Body of pancreas (tissue), 4 donors: ENCODE measurements around the gene OPA3. TPM values are rescaled to one million over a fixed set of nuclear protein-coding genes. Genes with fewer than 3 reads are reported as not detected.
"Not testable (repeated sequence)": the region's sequence is repeated elsewhere in the genome, so short reads cannot be mapped to it uniquely, and the experiment has no call there.

Experiments
- ATAC-seq: fragments of 150-250 bp; one replicate; pipeline ENCODE4 v1.9.1; 2016
- DNase-seq, 4 donors: peaks; one replicate each; pipeline ENCODE4 v3.0.0-alpha.2; 2019
- H3K27ac ChIP-seq, 4 donors: fragments of 200-600 bp; sonication (generic); 1 replicate in 3 of 4; 2 replicates in 1 of 4; pipeline versions ENCODE4 v1.5.1 to v1.6.1; 2016 to 2019; ENCODE audit warnings: mild to moderate bottlenecking in 1 of 4, mixed read lengths in 1 of 4, moderate library complexity in 1 of 4
- H3K27me3 ChIP-seq, 2 donors: fragments of 200-600 bp; sonication (generic); one replicate each; pipeline ENCODE4 v1.6.0; 2016; ENCODE audit warnings: mild to moderate bottlenecking in 1 of 2
- H3K36me3 ChIP-seq, 2 donors: fragments of 200-600 bp; sonication (generic); replicated peaks in 1 of 2; 2 replicates each; pipeline ENCODE4 v1.5.1; 2016; ENCODE audit warnings: low read depth in 2 of 2; ENCODE audit not compliant: insufficient read depth in 1 of 2
- H3K4me1 ChIP-seq: fragments of 200-600 bp; sonication (generic); one replicate; pipeline ENCODE4 v1.6.0; 2016
- H3K4me3 ChIP-seq, 2 donors: fragments of 200-600 bp; sonication (generic); 1 replicate in 1 of 2; 2 replicates in 1 of 2; pipeline ENCODE4 v1.5.1; 2016 to 2019
- H3K9me3 ChIP-seq, 3 donors: fragments of 200-600 bp; sonication (generic); 1 replicate in 2 of 3; 2 replicates in 1 of 3; pipeline ENCODE4 v1.5.1; 2016
- CTCF ChIP-seq, 7 experiments: fragments of 450-650 bp in 4 of 7; fragments of 200-600 bp in 3 of 7; sonication (generic) in 3 of 7; IDR thresholded peaks; one replicate each; pipeline ENCODE4 v1.5.1; 2016 to 2019; ENCODE audit warnings: antibody characterized with exemption in 7 of 7
- POLR2A ChIP-seq, 3 donors: fragments of 450-650 bp; IDR thresholded peaks; one replicate each; pipeline ENCODE4 v1.6.1; 2016; ENCODE audit warnings: antibody characterized with exemption in 3 of 3, mild to moderate bottlenecking in 2 of 3
- WGBS, 2 donors: methylation state at CpG; one replicate each; pipeline ENCODE4 v1.1.5; 2017; 5-methylcytosine and 5-hydroxymethylcytosine counted together
- intact Hi-C: fragments of 100-400 bp; cut with DNase I; formaldehyde crosslinking; loops from one replicate; pipeline ENCODE4 v1.15.1; 2023
- total RNA-seq, 2 donors: library from RNA; depleted of rRNA; stranded (reverse); fragments of >200 nt; gene quantifications; one replicate each; pipeline ENCODE4 v1.1.0, GENCODE V29; 2016

The OPA3 gene
- total RNA-seq, 2 donors from 2014 or later = 4.2 to 22.7 TPM

- Histone ChIP-seq H3K4me1 (peaks cover 37% of the 10 kb centered on the region), H3K4me3 (no peak overlapping the region), H3K9me3 (no peaks in the 10 kb centered on the region), H3K27me3 (no peaks in the 10 kb centered on the region), H3K27ac (no peak overlapping the region), H3K36me3 (peaks cover 0 to 2% of the 10 kb centered on the region in 2 donors)
- ATAC-seq = no peak
- DNase-seq = no peak
- intact Hi-C loops = loop anchor here (10.0 kb wide), 1 partner anchor 62 kb away; no protein-coding TSS in a partner anchor
- TF ChIP-seq CTCF (IDR thresholded peaks at IDR 0.05) (no peak), POLR2A (IDR thresholded peaks at IDR 0.05) (no peak)
- WGBS, 2 donors = 88 to 89% methylated on average over 6 of the region's 6 CpGs
These were observed 71.6 kb downstream of the OPA3 start for GRCh38 chr19:45512881-45513483.

GRCh38 chr19:45511074-45511473 is 73.5 kb downstream of the OPA3 start:
- ATAC-seq (no peak), DNase-seq (no peak)
- intact Hi-C loops = loop anchor here (10.0 kb wide), 1 partner anchor 64 kb away; no protein-coding TSS in a partner anchor
- H3K4me1 ChIP-seq = peaks cover 40% of the 10 kb centered on the region
- no peaks in the 10 kb centered on the region for H3K36me3 ChIP-seq
- no peaks in the 10 kb centered on the region for H3K9me3 ChIP-seq
- WGBS, 2 donors = 90% methylated on average over 5 of the region's 5 CpGs
- no peak overlapping the region for H3K27ac ChIP-seq
- H3K27me3 ChIP-seq = no peaks in the 10 kb centered on the region
- no peak overlapping the region for H3K4me3 ChIP-seq
- TF ChIP-seq CTCF (IDR thresholded peaks at IDR 0.05) (no peak), POLR2A (IDR thresholded peaks at IDR 0.05) (no peak)

GRCh38 chr19:45510352-45510751 is 74.2 kb downstream of the OPA3 start:
- not testable (repeated sequence) for H3K36me3 ChIP-seq, ATAC-seq, H3K27me3 ChIP-seq, DNase-seq, H3K9me3 ChIP-seq, H3K4me3 ChIP-seq, H3K27ac ChIP-seq
- WGBS, 2 donors = 85 to 91% methylated on average over 11 of the region's 11 CpGs
- peaks cover 42% of the 10 kb centered on the region for H3K4me1 ChIP-seq
- intact Hi-C loops = loop anchor here (10.0 kb wide), 1 partner anchor 64 kb away; no protein-coding TSS in a partner anchor

GRCh38 chr19:45509692-45510015 is 74.9 kb downstream of the OPA3 start:
- no peaks in the 10 kb centered on the region for H3K9me3 ChIP-seq
- intact Hi-C loops = loop anchor here (10.0 kb wide), 1 partner anchor 65 kb away; no protein-coding TSS in a partner anchor
- ATAC-seq (no peak), DNase-seq (no peak)
- 0 to 14% methylated on average over 3 of the region's 3 CpGs for WGBS, 2 donors
- no peaks in the 10 kb centered on the region for H3K27me3 ChIP-seq
- no peaks in the 10 kb centered on the region for H3K36me3 ChIP-seq
- TF ChIP-seq CTCF (IDR thresholded peaks at IDR 0.05) (no peak), POLR2A (IDR thresholded peaks at IDR 0.05) (no peak)
- H3K4me3 ChIP-seq = no peak overlapping the region
- H3K4me1 ChIP-seq = peaks cover 37% of the 10 kb centered on the region
- peak overlapping the region; percentile 90 to 99 (median 94) for H3K27ac ChIP-seq

DNA sequence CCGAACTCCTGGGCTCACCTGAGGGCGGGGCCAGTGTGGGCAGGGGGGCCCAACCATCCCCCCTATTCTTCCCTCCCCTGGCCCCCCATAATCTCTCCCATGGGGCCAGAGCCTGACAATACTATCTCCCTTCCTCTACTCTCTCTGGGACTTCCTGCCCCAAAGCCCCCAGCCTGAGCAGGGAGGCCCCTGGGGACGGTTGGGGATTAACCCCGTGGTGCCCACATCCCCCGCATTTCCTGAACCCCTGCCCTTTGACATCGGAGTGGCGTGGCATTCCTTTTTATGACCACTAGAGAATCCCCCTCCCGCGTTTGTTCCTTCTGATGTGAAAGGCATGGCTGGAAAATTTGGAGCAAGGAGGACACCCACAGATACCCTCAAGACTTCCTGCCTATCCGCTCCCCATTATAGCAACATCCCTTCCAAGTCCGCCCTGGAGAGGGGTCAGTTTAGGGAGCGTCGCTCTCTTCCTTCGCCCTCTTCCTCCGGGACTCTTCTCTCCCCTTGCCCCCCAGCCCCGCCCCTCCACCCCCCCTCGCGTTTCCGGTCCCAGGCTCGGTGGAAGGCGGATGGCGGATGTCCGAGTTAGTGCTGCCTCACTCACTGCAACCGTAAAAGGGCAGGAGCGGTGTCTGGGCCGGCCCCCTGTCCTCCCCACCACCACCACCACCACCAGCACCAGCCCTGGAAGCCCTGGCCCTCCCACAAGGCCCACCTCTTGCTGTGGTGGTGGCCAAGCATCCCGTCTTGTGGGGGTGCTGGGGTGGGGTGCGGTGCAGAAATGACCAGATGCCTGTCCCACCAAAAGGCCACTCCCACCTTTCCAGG is 75.5 kb downstream of the OPA3 start:
- TF ChIP-seq CTCF (IDR thresholded peaks at IDR 0.05) (no peak), POLR2A (IDR thresholded peaks at IDR 0.05) (peak in 2 of 3 donors; percentile 16 to 31)
- H3K4me1 ChIP-seq = peaks cover 31% of the 10 kb centered on the region
- H3K27me3 ChIP-seq = no peaks in the 10 kb centered on the region
- peak; percentile 53 to 72 (median 66) for DNase-seq
- peak; percentile 5 for ATAC-seq
- H3K36me3 ChIP-seq = no peaks in the 10 kb centered on the region
- intact Hi-C loops = no loop called here
- 1 to 2% methylated on average over 17 to 27 of the region's 28 CpGs for WGBS, 2 donors
- H3K27ac ChIP-seq = peak overlapping the region; percentile 90 to 99 (median 94)
- no peaks in the 10 kb centered on the region for H3K9me3 ChIP-seq
- peak overlapping the region; percentile 60 to 97 for H3K4me3 ChIP-seq
